ENCODE data around the gene MRPL43. TPM values are rescaled to one million over a fixed set of nuclear protein-coding genes. Genes with fewer than 3 reads are reported as not detected.
A peak's percentile ranks its signal among the peaks of the same experiment; 100 is the strongest.

MRPL43 gene
- total and polyA plus RNA-seq, 9 of the 15 experiments (the other 6 are each of a cell fraction or from before 2014, with no cell fraction given) = 15.1 to 63.7 (median 37.2) TPM

- peak; percentile 17 for TF ChIP-seq CHD4 (IDR thresholded peaks at IDR 0.05; ENCODE audit: insufficient read depth, insufficient replicate concordance, low read depth, low read length, poor library complexity, severe bottlenecking)
- TF ChIP-seq CXXC5 (CRISPR knock-in tag; IDR thresholded peaks at IDR 0.05) = peak; percentile 76
- TF ChIP-seq, protein P1, sequence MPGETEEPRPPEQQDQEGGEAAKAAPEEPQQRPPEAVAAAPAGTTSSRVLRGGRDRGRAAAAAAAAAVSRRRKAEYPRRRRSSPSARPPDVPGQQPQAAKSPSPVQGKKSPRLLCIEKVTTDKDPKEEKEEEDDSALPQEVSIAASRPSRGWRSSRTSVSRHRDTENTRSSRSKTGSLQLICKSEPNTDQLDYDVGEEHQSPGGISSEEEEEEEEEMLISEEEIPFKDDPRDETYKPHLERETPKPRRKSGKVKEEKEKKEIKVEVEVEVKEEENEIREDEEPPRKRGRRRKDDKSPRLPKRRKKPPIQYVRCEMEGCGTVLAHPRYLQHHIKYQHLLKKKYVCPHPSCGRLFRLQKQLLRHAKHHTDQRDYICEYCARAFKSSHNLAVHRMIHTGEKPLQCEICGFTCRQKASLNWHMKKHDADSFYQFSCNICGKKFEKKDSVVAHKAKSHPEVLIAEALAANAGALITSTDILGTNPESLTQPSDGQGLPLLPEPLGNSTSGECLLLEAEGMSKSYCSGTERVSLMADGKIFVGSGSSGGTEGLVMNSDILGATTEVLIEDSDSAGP (CRISPR knock-in tag; IDR thresholded peaks at IDR 0.05) = no peak
- TF ChIP-seq JUN (IDR thresholded peaks at IDR 0.05; ENCODE audit: borderline replicate concordance, low read depth, low read length) = no peak
- TF ChIP-seq JUN (CRISPR knock-in tag; IDR thresholded peaks at IDR 0.05; ENCODE audit: borderline replicate concordance) = no peak
- no peak for TF ChIP-seq SREBF1 (IDR thresholded peaks at IDR 0.05; ENCODE audit: borderline replicate concordance, low read depth, low read length)
- no peak for TF ChIP-seq ZNF584 (CRISPR knock-in tag; IDR thresholded peaks at IDR 0.05; ENCODE audit: low read depth)
- TF ChIP-seq LARP7 (IDR thresholded peaks at IDR 0.05) = no peak
- peak; percentile 23; the same call in 1 of the 2 replicates for TF ChIP-seq RAD51 (IDR thresholded peaks at IDR 0.05; ENCODE audit: borderline replicate concordance, low read depth)
- no peak for TF ChIP-seq MAFK (IDR thresholded peaks at IDR 0.05; ENCODE audit: low read length)
- no peak for TF ChIP-seq ELK3 (CRISPR knock-in tag; IDR thresholded peaks at IDR 0.05)
- 0 out of 2 replicates have a peak, but pooled peaks have one; percentile 59 for TF ChIP-seq TFAP4 (CRISPR knock-in tag; IDR thresholded peaks at IDR 0.05; ENCODE audit: borderline replicate concordance)
- no peak for TF ChIP-seq NR0B1 (IDR thresholded peaks at IDR 0.05; ENCODE audit: partially characterized antibody)
- TF ChIP-seq ZNF695 (CRISPR knock-in tag; IDR thresholded peaks at IDR 0.05) = no peak
- no peak for TF ChIP-seq THAP7 (CRISPR knock-in tag; IDR thresholded peaks at IDR 0.05)
- TF ChIP-seq SMAD4 (CRISPR knock-in tag; conservative IDR thresholded peaks at IDR 0.05) = peak; percentile 50; the same call in 1 of the 2 replicates
- TF ChIP-seq ZBTB7A (IDR thresholded peaks at IDR 0.05; ENCODE audit: borderline replicate concordance, control insufficient read depth, low read depth, low read length) = peak; percentile 6; the same call in 1 of the 2 replicates
- TF ChIP-seq ZNF263 (CRISPR knock-in tag; IDR thresholded peaks at IDR 0.05; ENCODE audit: borderline replicate concordance) = no peak
- TF ChIP-seq RBBP5 (IDR thresholded peaks at IDR 0.05; ENCODE audit: borderline replicate concordance, insufficient read depth, low read length, poor library complexity, severe bottlenecking) = peak; percentile 38
- no peak for TF ChIP-seq HOXB6 (CRISPR knock-in tag; IDR thresholded peaks at IDR 0.05; ENCODE audit: borderline replicate concordance)
These were observed 10.3 kb upstream of the MRPL43 start (continued) for GRCh38 chr10:100997360-100998182.
